CMK (cell line): ENCODE measurements around the gene SERPINE1.

ENCODE experiments used
- DNase-seq: peaks from one replicate; pipeline ENCODE4 v3.0.0-alpha.2; 2010; ENCODE audit warnings: low read depth

SERPINE1 gene

GRCh38 chr7:101170617-101171441 is 43.9 kb downstream of the SERPINE1 start:
- DNase-seq: no peak

GRCh38 chr7:101171442-101171837 is 44.5 kb downstream of the SERPINE1 start:
- no peak for DNase-seq

GRCh38 chr7:101172005-101172853 is 45.3 kb downstream of the SERPINE1 start:
- DNase-seq: no peak

GRCh38 chr7:101172854-101173751 is 46.2 kb downstream of the SERPINE1 start:
- no peak for DNase-seq

- DNase-seq: no peak
These were observed 46.9 kb downstream of the SERPINE1 start for GRCh38 chr7:101173752-101174244.

- DNase-seq: no peak
These were observed 47.5 kb downstream of the SERPINE1 start for GRCh38 chr7:101174322-101174854.

- DNase-seq: no peak
These were observed 48.8 kb downstream of the SERPINE1 start for GRCh38 chr7:101175664-101176063.

GRCh38 chr7:101177644-101178043 is 50.7 kb downstream of the SERPINE1 start:
- DNase-seq: no peak

GRCh38 chr7:101179117-101179516 is 52.2 kb downstream of the SERPINE1 start:
- DNase-seq: no peak

- no peak for DNase-seq
These were observed 52.8 kb downstream of the SERPINE1 start for GRCh38 chr7:101179713-101180112.

GRCh38 chr7:101180130-101180755 is 53.3 kb downstream of the SERPINE1 start, which contains the start of gene NAT16:
Gene NAT16 (minus strand): TSS chr7:101180293. CDS start chr7:101174807, 5,486 bp downstream.
- DNase-seq: no peak

GRCh38 chr7:101185258-101185839 is 58.4 kb downstream of the SERPINE1 start:
- DNase-seq: no peak

- no peak for DNase-seq
These were observed 59.3 kb downstream of the SERPINE1 start for GRCh38 chr7:101186194-101186593.

GRCh38 chr7:101186844-101187428 is 60.0 kb downstream of the SERPINE1 start:
- DNase-seq: no peak
